Left ventricle myocardium inferior (tissue), 1 donor: ENCODE data around the gene LRRN4. TPM values are rescaled to one million over a fixed set of nuclear protein-coding genes. Genes with fewer than 3 reads are reported as not detected.

Experiments used
- DNase-seq: peaks from one replicate; pipeline ENCODE4 v3.0.0-alpha.2; 2020
- H3K27ac ChIP-seq: fragments of 200-600 bp; replicated peaks from 2 replicates; pipeline ENCODE4 v1.8.0; 2021
- H3K27me3 ChIP-seq: fragments of 200-600 bp; 2 replicates; pipeline ENCODE4 v1.8.0; 2021; ENCODE audit warnings: low read depth
- H3K36me3 ChIP-seq: fragments of 200-600 bp; 2 replicates; pipeline ENCODE4 v1.8.0; 2021
- H3K4me1 ChIP-seq: fragments of 200-600 bp; 2 replicates; pipeline ENCODE4 v1.8.0; 2021
- H3K4me3 ChIP-seq: fragments of 200-600 bp; 2 replicates; pipeline ENCODE4 v1.8.0; 2021; ENCODE audit warnings: mild to moderate bottlenecking, moderate library complexity
- H3K9me3 ChIP-seq: fragments of 200-600 bp; replicated peaks from 2 replicates; pipeline ENCODE4 v1.8.0; 2021
- intact Hi-C: fragments of 100-400 bp; cut with micrococcal nuclease; formaldehyde crosslinking; loops from one replicate; pipeline ENCODE4 v1.11.0; 2022
- total RNA-seq: library from RNA; stranded (reverse); fragmentation: NEBNext Ultra II Directional; extraction: Animal tissue kit (Norgen Biotek cat#: 25700); gene quantifications from one replicate; pipeline ENCODE4 v1.2.1, GENCODE V29; 2021
- TF ChIP-seq, protein P1 (sequence below): fragments of 200-600 bp; IDR thresholded peaks from 2 replicates; pipeline ENCODE4 v1.8.0; 2021; ENCODE audit warnings: antibody characterized with exemption, mild to moderate bottlenecking, borderline replicate concordance
- donor health status: DM: no; HTN: yes; CAD: no; lungs with severe emphysema.

Gene LRRN4
- total RNA-seq, 1 donor from 2014 or later = 0.08 TPM

DNA sequence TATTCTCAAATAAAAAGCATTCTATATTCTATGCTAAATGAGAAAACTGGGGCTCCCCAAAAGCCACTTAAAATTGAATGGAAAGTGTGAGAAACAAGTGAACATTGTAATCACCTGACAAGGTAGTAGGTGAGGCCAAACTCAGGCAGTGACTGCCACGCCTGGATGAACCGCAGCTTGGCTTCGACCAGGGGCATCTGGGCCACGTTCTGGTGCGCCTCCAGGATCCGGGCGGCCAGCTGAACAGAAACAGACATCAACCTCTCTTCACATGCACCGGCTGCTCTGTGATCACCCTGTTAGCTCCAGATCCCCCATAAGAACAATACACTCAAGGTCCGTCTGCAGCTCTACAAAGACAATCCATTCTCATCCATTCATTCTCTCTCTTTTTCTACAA lies 30.1 kb upstream of the LRRN4 start:
- Histone ChIP-seq H3K27ac (no peak overlapping the region), H3K4me3 (no peak overlapping the region), H3K4me1 (no peaks in the 10 kb centered on the region), H3K36me3 (no peaks in the 10 kb centered on the region), H3K27me3 (no peaks in the 10 kb centered on the region), H3K9me3 (no peaks in the 10 kb centered on the region)
- TF ChIP-seq, protein P1, sequence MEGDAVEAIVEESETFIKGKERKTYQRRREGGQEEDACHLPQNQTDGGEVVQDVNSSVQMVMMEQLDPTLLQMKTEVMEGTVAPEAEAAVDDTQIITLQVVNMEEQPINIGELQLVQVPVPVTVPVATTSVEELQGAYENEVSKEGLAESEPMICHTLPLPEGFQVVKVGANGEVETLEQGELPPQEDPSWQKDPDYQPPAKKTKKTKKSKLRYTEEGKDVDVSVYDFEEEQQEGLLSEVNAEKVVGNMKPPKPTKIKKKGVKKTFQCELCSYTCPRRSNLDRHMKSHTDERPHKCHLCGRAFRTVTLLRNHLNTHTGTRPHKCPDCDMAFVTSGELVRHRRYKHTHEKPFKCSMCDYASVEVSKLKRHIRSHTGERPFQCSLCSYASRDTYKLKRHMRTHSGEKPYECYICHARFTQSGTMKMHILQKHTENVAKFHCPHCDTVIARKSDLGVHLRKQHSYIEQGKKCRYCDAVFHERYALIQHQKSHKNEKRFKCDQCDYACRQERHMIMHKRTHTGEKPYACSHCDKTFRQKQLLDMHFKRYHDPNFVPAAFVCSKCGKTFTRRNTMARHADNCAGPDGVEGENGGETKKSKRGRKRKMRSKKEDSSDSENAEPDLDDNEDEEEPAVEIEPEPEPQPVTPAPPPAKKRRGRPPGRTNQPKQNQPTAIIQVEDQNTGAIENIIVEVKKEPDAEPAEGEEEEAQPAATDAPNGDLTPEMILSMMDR = no peak
- no peak for DNase-seq
- intact Hi-C loops = no loop called here

DNA sequence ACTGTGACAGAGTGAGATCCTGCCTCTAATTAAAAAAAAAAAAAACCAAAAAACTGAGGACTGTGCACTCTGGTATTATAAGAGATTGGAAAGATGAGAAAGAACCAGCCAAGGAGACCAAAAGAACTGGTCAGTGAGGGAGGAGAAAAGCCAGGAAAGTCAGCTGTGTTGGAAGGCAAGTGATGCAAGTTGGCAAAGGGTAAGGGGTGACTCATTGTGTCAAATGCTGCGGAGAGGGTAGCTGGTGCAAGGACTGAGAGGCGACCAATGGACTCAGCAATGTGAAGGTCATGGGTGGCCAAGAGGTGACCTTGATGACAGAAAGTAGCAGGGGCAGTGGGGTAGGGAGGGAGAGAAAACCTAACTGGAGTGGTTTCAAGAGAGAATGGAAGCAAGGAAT lies 27.4 kb upstream of the LRRN4 start:
- intact Hi-C loops = no loop called here
- Histone ChIP-seq H3K36me3 (no peaks in the 10 kb centered on the region), H3K27me3 (no peaks in the 10 kb centered on the region), H3K4me1 (no peaks in the 10 kb centered on the region), H3K4me3 (no peak overlapping the region), H3K9me3 (no peaks in the 10 kb centered on the region), H3K27ac (no peak overlapping the region)
- TF ChIP-seq, protein P1 = no peak
- no peak for DNase-seq

DNA sequence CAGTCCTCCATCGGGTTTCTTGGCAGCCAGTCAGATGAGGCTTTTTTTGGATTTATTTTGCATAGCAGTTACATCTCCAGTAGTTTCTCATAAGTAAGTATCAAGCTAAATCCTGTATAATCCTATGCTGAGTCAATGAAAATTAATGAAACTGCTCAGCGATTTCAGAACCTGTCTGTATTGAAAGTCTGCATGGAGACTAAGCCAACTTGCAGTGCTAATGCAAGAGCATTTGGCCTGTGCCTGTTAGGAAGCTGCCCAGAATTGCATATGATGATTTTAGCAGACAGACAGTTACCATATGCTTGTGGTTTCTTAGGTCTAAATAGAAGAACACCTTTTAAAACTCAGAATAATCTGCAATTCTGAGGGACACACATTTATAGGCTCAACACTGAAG lies 25.2 kb upstream of the LRRN4 start:
- DNase-seq = no peak
- Histone ChIP-seq H3K4me3 (no peak overlapping the region), H3K27me3 (no peaks in the 10 kb centered on the region), H3K36me3 (no peaks in the 10 kb centered on the region), H3K9me3 (no peaks in the 10 kb centered on the region), H3K27ac (no peak overlapping the region), H3K4me1 (peaks cover 16% of the 10 kb centered on the region)
- TF ChIP-seq, protein P1 = no peak
- intact Hi-C loops = loop anchor here (5.0 kb wide), 1 partner anchor 552 kb away; no protein-coding TSS in a partner anchor

DNA sequence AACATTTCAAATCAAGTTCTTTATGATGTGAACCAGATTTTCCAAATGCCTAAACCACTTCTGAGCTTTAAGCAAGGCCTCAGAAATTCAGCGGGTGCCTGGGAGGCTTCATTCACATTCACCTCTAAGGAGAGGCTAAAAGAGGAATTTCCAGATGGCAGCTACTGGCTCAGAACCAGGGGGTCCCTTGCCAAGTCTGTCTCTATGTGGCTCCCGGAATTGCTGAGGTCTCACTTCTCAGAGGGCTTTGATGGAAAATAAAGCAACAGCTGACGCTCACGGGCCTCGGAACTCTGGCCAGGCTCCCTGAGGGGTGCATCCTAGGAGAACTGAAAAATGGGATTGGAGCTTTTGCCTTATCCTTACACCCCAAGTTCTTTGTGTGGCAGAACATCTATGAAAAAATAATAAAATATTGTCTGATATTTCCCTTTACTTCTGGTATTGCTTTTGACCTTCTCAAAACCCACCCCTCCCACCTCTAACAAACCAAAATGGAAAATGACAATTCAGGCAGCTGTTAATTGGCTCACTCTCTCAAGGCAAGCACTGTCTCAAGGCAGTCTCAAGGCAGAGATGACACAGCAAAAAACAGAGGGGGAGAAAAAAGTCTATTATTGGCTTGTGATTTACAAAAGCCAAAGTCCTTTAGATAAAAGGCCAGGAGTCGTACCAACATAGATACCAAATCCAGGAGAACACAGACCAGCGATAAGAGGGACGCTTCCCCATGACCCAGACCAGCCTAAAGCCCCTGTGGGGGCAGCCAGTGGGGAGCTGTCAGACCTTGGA lies 21.8 kb upstream of the LRRN4 start:
- peak overlapping the region; percentile 84 for H3K27ac ChIP-seq
- H3K27me3 ChIP-seq = no peaks in the 10 kb centered on the region
- no peaks in the 10 kb centered on the region for H3K36me3 ChIP-seq
- H3K4me3 ChIP-seq = no peak overlapping the region
- peak; percentile 43 for DNase-seq
- peaks cover 16% of the 10 kb centered on the region for H3K4me1 ChIP-seq
- intact Hi-C loops = loop anchor here (5.0 kb wide), 1 partner anchor 548 kb away; no protein-coding TSS in a partner anchor
- TF ChIP-seq, protein P1 = no peak
- H3K9me3 ChIP-seq = no peaks in the 10 kb centered on the region

DNA sequence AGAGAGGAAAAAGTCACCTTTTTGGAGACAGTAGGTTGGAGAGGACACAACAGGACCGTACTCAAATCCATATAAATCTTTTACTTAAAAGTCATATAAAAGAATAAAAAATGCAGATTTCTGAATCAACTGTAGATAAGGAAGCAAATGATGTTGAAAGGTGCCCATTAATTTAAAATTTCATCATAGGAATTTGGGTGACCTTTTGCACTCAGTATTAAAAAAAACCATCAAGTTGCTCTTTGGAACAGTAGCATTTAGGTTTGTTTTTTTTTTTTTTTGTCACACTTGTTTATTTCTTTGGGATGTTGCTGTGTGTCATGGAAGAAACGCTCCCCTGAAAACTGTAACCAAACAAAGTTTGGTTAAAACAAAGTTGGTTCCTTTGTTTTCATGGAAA lies 20.9 kb upstream of the LRRN4 start:
- no peak for DNase-seq
- H3K27ac ChIP-seq = peak overlapping the region; percentile 84
- H3K9me3 ChIP-seq = no peaks in the 10 kb centered on the region
- H3K27me3 ChIP-seq = no peaks in the 10 kb centered on the region
- no peak overlapping the region for H3K4me3 ChIP-seq
- peaks cover 16% of the 10 kb centered on the region for H3K4me1 ChIP-seq
- intact Hi-C loops = loop anchor here (5.0 kb wide), 1 partner anchor 547 kb away; no protein-coding TSS in a partner anchor
- no peaks in the 10 kb centered on the region for H3K36me3 ChIP-seq
- TF ChIP-seq, protein P1 = no peak
